Stimulated activated CD8-positive, alpha-beta memory T cell treated with anti-CD3 and anti-CD28 coated beads, Interleukin-12 subunit alpha, Interleukin-12 subunit beta, amount 100 ng/mL, for 24 hours (primary cell): ENCODE results near the gene PSMA6.
"Not testable (repeated sequence)": the region's sequence is repeated elsewhere in the genome, so short reads cannot be mapped to it uniquely, and the experiment has no call there.

ENCODE experiments used
- DNase-seq: peaks from one replicate; pipeline ENCODE4 v3.0.0-alpha.2; 2020; ENCODE audit errors: extremely low read depth

PSMA6 gene

GRCh38 chr14:35285168-35286002 is 6.8 kb upstream of the PSMA6 start:
- DNase-seq, result no peak

DNA sequence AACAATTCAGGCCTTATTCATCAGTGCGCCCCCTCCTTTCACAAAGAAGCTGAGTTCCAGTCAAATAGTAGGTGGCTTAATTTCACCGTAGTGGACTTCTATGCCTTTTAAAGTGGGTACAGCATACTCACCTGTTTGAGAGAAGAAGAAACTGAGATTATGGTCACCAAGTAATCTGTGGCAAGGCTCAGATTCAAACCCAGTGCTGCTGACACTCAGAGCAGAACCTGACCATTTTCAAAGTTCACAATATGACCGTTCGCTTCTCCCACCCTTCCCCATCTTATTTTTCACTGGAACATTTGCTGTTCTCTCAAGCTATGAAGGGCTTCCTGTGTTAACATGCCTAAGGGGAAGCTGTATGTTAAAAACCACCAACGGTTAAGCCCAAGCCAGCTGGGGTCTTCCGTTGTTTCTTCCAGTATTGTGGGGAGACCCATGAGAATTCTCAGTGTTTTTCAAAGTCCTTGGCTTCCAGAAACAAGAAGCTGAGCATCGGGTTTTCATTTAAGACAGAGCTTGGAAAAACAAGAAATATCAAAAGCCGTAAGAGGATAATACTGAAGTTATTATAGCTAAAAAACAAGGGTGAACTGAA is 6.1 kb upstream of the PSMA6 start:
- DNase-seq, result no peak

DNA sequence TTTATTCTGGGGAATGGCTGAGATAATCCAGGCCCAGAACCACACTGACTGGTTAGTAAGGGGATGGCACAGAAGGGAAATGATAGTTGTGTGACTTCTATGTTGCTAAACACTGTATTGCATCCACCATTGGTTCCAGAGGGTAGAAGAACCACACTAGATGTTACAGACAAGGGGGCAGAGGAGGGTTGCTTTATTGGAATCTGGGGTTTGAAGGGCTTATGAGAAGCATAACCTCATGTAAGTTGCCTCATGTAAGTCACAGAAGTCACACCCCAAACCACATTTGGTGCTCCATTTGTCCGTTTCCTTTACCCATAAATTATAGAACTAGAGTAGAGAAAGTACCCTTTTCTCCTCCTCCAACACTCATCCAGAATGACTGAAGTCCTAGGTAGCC is 5.5 kb upstream of the PSMA6 start:
- DNase-seq, result no peak

DNA sequence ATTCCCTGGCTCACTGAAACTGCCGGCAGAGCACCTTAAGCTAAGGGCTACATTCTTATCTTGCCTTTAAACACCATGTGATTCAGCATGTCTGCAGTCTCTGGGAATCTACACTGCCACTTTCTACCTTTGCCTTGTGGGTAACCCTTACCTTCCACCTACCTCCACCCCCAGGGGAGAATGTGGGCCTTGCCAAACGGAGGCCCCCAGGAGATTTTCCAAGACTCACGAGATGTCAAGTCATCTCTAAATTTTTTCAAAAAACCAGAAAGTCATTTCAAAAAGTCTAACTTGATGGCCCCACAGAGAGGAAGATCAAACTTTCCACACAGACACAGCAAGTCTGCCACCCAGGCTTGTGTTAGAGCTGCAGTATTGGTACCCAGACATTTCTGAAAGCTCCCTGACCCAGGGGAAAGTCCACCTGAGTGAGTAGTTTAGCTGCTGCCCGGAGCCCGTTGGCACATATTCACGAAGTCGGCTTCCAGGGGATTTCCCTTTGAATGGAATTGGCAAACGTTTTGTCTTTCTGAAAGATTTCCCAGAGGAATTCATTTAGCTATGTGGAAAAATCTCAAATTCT is 4.7 kb upstream of the PSMA6 start:
- peak; percentile 34 for DNase-seq

- no peak for DNase-seq
These were observed 2.6 kb upstream of the PSMA6 start for GRCh38 chr14:35289623-35290022.

- no peak for DNase-seq
These were observed 784 bp downstream of the PSMA6 start for GRCh38 chr14:35292770-35293561.

DNA sequence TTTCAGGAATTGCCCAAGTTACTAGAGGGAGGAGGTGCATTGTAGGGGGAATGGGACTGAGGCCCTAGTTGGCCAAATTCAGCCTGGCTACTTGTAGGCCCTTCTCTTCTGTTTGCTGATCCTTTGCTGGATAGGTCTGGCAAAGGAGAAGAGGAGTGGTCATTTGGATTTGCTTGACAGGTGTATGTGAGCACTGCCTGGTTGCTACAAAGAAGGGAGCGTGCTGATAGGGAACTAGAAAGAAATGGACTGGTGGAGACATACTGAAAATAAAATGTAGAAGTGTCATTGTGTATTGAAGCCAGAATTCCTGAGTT is 3.6 kb downstream of the PSMA6 start:
- no peak for DNase-seq

GRCh38 chr14:35296545-35296944 is 4.4 kb downstream of the PSMA6 start:
- DNase-seq, result no peak

DNA sequence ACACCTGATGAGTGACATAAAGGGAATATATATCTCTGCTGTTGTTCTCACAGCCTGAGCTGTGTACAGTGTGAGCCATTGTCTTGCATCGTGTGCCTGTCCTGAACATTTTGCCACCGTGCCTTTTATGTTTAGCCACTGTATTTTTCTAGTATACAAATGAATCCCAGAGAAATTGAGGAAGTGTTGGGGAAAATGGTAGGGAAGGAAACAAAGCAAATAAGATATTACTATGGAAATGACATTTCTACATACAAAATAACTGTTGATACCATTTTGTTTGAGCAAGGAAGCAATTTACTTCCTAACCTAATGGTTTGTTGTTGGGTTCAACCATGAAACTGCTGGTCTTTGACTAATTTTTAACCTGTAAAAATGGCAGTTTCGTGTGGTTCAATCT is 5.5 kb downstream of the PSMA6 start:
- DNase-seq, result no peak

DNA sequence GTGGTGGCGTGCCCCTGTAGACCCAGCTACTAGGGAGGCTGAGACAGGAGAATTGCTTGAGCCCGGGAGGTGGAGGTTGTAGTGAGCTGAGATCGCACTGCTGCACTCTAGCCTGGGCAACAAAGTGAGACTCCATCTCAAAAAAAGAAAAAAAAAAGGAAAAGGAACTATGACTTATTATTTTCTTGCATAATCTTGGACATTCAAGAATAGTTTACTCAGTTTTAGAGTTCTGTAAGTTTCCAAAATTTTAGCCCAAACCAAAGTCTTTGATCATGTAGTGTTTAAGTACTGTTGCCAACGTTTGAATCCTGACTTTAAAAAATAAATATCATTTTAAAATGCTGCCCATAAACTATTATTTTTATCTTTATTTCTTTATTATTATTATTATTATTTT is 6.2 kb downstream of the PSMA6 start:
- no peak for DNase-seq

GRCh38 chr14:35299708-35300107 is 7.5 kb downstream of the PSMA6 start:
- no peak for DNase-seq

GRCh38 chr14:35300228-35300627 is 8.0 kb downstream of the PSMA6 start:
- DNase-seq, result no peak

DNA sequence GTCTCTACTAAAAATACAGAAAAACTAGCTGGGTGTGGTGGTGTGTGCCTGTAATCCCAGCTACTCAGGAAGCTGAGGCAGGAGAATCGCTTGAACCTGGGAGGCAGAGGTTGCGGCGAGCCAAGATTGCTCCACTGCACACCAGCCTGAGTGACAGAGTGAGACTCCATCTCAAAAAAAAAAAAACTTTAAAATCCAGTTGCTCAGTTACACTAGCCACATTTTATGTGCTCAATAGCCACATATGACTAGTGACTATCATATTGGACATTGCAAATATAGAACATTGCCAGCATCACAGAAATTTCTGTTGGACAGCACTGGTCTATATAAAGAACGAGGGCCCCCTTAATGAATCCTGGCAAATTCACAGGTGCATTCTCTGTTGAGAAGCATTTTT is 9.2 kb downstream of the PSMA6 start:
- not testable (repeated sequence) for DNase-seq

DNA sequence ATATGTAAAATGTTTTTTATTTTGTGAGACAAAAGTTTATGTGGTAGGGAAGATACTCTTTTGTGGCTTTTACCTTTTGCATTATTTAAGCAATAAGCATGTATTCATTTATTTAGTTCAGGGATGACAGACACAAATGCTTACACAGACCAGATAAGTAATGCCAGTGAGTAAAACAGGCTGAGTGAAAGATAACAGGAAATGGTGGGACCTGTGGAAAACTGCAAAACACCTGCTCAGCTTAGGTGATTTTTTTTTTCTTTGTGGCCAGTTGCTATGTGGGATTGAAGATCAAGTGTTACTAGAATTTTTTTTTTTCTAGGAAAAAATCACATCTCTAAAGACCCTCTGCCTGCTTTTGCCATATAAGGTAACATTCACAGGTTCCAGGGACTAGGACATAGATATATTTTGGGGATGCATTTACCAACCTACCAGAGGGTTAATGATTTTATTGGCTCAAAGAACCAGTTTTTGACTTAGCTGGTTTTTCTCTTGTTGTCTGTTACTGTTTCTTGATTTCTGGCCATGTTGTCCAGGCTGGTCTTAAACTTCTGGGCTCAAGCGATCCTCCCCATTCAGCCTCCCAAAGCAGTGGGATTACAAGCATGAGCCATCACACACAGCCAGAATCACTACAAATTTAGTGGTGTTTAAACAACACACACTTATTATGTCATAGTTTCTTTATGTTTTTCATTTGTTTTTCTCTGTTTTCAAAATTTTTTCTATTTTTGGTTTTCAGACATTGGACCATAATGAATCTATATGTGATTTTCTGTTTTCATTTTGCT is 9.8 kb downstream of the PSMA6 start:
- no peak for DNase-seq

DNA sequence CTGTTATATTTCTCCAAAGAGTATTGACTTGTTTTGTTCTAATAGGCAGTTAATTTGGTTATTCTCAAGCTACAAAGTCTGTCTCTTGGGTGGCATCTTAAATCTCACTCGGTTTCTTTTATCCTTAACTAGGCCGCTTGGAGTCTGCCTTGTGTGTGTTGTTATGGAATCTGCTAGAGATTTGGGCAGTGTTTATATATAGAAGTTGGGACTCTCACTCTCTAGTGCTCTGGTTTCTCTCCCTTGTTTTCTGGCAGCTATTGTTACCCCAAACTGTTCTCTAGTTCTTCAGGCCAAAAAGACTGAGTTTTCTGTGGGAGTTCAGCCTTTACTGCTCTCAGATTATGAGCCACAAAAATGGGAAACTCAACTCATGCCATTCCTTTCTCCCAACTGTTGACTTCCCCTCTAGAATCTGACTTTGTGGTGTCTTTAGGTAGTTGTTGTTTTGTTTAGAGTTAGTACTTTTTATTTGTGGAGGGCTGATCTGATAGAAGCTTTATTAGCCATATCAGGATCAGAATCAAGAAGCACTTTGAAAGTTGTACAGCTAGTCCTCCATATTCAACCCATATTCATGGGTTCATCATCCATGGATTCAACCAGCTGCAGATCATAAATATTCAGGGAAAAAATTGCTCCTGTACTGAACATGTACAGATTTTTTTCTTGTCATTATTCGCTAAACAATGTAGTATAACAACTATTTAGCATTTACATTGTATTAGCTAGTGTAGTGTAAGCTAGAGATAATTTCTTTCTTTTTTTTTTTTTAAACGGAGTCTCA is 11.2 kb downstream of the PSMA6 start:
- no peak for DNase-seq

GRCh38 chr14:35304812-35305462 is 12.8 kb downstream of the PSMA6 start:
- DNase-seq, result no peak

DNA sequence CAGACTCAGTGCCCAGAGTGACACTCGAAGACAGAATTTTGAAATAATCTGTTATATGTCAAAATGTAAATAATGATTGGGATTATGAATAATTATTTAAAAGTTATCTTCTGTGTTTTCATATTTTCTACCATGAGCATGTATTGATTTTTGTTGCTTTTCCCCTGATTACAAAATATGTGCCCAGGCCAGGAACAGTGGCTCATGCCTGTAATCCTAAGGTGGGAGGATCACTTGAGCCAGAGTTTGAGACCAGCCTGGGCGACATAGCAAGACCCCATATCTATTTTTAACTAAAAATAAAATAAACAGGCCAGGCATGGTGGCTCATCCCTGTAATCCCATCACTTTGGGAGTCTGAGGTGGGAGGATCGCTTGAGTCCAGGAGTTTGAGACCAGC is 13.5 kb downstream of the PSMA6 start:
- DNase-seq, result no peak

DNA sequence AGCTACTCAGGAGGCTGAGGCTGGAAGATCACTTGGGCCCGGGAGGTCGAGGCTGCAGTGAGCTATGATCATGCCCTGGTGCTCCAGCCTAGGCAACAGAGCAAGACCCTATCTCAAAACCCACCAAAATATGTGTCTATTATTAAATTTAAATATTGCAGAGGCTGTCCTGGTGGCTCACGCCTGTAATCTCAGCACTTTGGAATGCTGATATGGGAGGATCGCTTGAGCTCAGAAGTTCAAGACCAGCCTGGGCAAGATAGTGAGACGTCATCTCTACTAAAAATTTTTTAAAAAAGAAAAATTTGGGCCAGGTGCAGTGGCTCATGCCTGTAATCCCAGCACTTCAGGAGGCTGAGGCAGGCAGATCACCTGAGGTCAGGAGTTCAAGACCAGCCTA is 13.9 kb downstream of the PSMA6 start:
- no peak for DNase-seq

GRCh38 chr14:35317820-35318219 is 25.6 kb downstream of the PSMA6 start:
- no peak for DNase-seq

- no peak for DNase-seq
These were observed 27.3 kb downstream of the PSMA6 start for GRCh38 chr14:35319509-35319908.
